HG03575 (cell line): ENCODE data around the gene CUX1.
"Not testable (repeated sequence)": the region's sequence is repeated elsewhere in the genome, so short reads cannot be mapped to it uniquely, and the experiment has no call there.

Source experiments
- ATAC-seq: cut with Tn5 transposase; IDR thresholded peaks from one replicate; pipeline ENCODE4 v1.9.1; 2021; ENCODE audit not compliant: unreplicated experiment, insufficient number of reproducible peaks, low FRiP score; ENCODE audit errors: extremely low read depth

Gene CUX1

GRCh38 chr7:101822632-101823031 is 5.2 kb downstream of the CUX1 start:
- ATAC-seq = not testable (repeated sequence)

GRCh38 chr7:101823096-101823495 is 5.7 kb downstream of the CUX1 start:
- no peak for ATAC-seq

DNA sequence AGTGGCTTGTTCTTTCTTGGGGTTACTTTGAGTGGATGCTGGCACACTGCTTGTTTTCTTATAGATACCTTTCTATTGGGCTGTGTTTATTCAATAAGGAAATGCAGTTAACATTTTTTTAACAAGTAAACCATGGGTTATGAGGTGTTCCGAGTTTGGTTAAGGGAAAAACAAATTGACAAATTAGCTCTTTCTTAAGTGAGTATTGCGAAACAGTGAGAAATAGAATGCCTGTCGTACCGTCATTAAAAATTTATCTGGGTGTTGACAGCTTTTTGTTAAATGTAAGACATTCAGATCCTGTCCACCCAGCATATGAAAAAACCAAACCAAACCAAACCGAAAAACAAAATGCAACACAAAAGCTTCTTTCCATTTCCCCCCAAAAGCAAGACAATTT is 6.2 kb downstream of the CUX1 start:
- no peak for ATAC-seq

GRCh38 chr7:101824440-101824839 is 7.0 kb downstream of the CUX1 start:
- ATAC-seq = no peak

GRCh38 chr7:101826081-101826835 is 8.8 kb downstream of the CUX1 start:
- ATAC-seq = no peak

DNA sequence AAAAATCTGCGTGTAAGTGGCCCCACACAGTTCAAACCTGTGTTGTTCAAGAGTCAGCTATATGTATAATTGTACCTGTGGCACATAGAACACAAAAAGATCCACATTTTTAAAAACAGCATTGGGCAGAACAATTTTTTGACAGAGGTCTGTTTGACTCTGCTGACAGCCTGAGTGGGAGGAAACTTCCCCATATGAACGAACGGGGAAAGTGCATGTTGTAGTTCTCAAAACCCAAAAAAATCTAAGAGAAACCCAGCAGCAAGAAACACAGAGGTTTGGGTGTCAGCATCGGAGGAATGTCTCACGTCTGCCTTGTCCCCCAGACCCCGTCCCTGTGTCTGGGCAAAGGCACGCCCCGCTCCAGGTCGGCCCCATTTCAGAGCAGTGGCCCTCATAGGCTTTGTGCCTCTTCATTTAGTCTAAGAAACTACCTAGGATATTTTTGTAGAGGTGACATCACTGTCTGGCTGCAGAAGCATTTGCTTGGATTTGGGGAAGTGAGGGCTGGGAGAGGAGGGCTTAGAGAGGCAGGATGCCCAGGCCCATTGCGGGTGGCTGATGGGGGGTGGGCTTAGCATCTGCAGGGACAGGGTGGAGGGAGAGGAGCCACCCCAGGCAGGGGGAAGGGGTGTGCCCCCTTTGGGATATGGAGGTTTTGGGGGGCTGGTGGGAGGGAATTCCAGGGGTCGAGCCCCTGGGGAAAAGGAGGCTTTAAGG is 11.0 kb downstream of the CUX1 start:
- no peak for ATAC-seq

GRCh38 chr7:101829374-101829773 is 11.9 kb downstream of the CUX1 start:
- no peak for ATAC-seq

GRCh38 chr7:101829821-101830220 is 12.4 kb downstream of the CUX1 start:
- ATAC-seq = no peak

DNA sequence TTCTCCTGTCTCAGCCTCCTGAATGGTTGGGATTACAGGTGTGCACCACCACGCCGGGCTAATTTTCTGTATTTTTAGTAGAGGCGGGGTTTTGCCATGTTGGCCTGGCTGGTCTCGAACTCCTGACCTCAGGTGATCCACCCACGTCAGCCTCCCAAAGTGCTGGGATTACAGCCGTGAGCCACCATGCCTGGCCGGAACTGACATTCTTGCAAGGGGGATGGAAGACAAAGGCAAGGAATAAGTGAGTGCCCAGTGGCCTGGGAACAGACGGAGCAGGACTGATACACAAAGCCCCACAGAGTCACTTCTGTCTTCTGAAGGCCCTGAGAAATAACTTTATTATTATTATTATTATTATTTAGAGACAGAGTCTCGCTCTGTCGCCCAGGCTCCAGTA is 14.0 kb downstream of the CUX1 start:
- not testable (repeated sequence) for ATAC-seq

DNA sequence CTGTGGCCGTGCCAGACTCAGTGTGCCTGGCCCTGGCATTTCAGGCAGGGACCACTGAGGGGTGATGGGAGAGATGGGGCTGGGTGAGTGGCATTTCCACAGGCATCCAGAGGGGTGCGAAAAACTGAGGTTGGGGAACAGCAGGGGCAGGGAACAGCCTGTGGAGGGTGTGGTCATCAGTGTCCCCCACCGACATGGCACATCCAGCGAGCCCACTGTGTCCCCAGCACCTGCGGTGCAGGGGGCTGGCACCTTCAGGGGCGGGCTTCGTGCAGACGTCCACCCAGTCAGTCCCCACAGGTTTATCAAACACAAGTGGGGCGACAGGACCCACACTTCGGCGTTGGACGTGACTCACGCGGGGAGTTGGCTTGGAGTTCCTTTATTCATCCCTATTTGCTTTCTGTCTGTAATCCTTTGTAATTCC is 14.8 kb downstream of the CUX1 start:
- no peak for ATAC-seq

DNA sequence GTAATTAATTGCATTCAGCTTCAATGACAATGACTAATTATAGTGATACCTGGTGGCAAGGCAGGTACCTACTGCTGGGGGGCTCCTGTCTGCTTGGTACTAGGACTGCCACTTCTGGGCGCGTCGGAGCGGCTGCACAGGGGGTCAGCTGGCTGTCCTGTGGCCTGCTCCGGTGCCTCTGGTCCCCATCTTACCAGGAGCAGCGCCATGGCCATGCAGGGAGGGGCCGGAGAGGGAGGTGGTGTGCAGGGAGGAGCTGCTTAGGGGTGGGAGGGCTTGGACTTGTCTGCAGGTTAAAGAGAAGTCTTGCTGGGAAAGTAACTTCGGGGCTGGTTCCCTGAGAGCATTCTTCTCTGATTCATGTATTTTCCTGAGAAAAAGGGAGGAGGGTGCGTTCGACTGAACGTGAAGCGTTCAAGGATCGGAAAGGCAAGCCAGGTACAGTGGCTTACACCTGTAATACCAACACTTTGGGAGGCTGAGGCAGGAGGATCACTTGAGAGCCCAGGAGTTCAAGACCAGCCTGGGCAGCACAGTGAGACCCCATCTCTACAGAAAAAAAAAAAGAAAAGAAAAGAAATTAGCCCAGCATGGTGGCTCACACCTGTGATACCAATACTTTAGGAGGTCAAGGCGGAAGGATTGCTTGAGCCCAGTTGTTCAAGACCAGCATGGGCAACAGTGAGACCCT is 15.4 kb downstream of the CUX1 start:
- ATAC-seq = no peak

- ATAC-seq = no peak
These were observed 16.4 kb downstream of the CUX1 start for GRCh38 chr7:101833799-101834198.

- ATAC-seq = no peak
These were observed 17.7 kb downstream of the CUX1 start for GRCh38 chr7:101835136-101835535.

- not testable (repeated sequence) for ATAC-seq
These were observed 20.0 kb downstream of the CUX1 start for GRCh38 chr7:101837433-101837832.

GRCh38 chr7:101838837-101839483 is 21.5 kb downstream of the CUX1 start:
- ATAC-seq = no peak

GRCh38 chr7:101841328-101841727 is 23.9 kb downstream of the CUX1 start:
- ATAC-seq = no peak

DNA sequence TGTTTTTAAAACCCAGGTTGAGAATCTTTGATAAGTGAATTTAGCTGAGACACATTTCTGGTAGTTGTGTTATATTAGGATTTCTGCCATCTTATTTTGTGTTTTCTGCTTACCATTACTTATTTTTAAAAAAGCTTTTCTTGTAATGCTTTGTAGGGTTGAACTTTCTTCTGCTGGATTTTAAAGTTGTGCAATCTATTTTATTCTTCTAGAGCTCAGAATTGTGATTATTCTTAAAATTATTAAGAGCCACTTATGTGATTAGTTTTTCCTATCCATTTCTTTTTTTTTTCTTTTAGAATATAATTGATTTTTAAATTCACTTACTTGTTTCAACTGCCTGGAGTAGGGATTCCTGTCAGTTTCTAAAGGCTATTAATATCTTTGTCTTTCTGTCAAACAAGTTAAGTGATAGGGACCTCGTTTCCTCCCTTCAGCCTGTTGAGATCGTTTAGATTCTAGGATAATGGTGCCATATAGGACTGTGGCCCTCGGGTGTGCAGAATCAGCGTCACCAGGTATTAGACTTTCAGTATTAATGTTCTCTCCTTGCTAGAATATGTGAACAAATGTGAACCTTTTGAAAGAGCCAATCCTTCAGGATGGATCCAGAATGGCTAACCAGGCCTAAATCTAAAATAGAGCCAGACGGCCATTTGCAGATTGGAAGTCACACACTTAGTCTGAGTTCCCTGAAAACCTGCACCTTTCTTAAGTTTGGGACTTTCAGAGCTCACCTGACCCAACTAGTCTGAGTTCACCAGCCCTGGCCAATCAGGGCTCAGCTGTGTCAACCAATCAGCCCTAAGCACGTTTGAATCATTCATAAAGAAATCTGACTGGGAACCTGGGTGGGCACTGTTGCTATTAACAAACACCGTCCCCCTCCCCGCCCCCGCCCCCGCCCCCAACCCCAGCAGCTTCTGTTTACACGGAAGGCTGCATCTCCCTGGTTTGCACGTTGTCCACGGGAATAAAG is 26.2 kb downstream of the CUX1 start:
- no peak for ATAC-seq

DNA sequence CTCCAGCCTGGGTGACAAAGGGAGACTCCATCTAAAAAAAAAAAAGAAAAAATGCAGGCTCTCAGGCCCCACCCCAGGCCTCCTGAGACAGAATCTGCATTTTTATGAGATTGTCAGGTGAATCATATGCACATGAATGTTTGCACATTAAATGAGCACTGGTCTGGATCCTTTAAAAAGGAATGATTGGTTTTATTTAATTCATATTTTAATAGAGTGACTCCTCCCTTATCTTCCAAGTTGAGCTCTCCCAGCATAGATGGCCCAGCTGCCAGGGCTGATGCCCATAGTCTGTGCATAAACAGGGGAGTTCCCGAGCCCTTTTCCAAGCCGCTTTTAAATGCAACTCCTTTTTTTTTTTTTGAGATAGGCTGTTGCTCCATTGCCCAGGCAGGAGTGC is 28.5 kb downstream of the CUX1 start:
- ATAC-seq = no peak
